Calu3 (cell line): ENCODE data around the gene FBN3. TPM values are rescaled to one million over a fixed set of nuclear protein-coding genes. Genes with fewer than 3 reads are reported as not detected.

ENCODE experiments used
- BruUV-seq: library from RNA; stranded (reverse); fragments of 400-500 nt; replicated peaks from 2 replicates; lab custom pipeline; 2021; lab: Mats Ljungman, UMichigan
- CTCF ChIA-PET: fragments of 300-600 bp; sonication (Branson Sonifier 250); formaldehyde crosslinking; loops from one replicate; lab custom pipeline; 2022; ENCODE audit warnings: antibody characterized with exemption; lab: Charles Lee
- DNase-seq: peaks from one replicate; pipeline ENCODE4 v3.0.0; 2022
- H3K27ac Mint-ChIP-seq: one replicate; pipeline ENCODE4 v1.8.0; 2022; ENCODE audit warnings: mixed read lengths; ENCODE audit not compliant: unreplicated experiment
- H3K27me3 Mint-ChIP-seq: one replicate; pipeline ENCODE4 v1.8.0; 2022; ENCODE audit warnings: mixed read lengths; ENCODE audit not compliant: unreplicated experiment
- H3K36me3 Mint-ChIP-seq: one replicate; pipeline ENCODE4 v1.8.0; 2022; ENCODE audit warnings: mild to moderate bottlenecking, moderate library complexity, mixed read lengths; ENCODE audit not compliant: insufficient read depth, unreplicated experiment
- H3K4me1 Mint-ChIP-seq: one replicate; pipeline ENCODE4 v1.8.0; 2022; ENCODE audit warnings: mild to moderate bottlenecking, low read depth, mixed read lengths; ENCODE audit not compliant: unreplicated experiment
- H3K4me3 Mint-ChIP-seq: one replicate; pipeline ENCODE4 v1.8.0; 2022; ENCODE audit warnings: mild to moderate bottlenecking, low read depth, moderate library complexity, mixed read lengths; ENCODE audit not compliant: unreplicated experiment
- H3K9me3 Mint-ChIP-seq: one replicate; pipeline ENCODE4 v1.8.0; 2022; ENCODE audit warnings: low read depth, mixed read lengths; ENCODE audit not compliant: unreplicated experiment
- intact Hi-C: fragments of 100-400 bp; cut with micrococcal nuclease; formaldehyde crosslinking; loops from one replicate; pipeline ENCODE4 v1.10.0; 2022; ENCODE audit not compliant: unreplicated experiment
- total RNA-seq: library from RNA; stranded (reverse); gene quantifications from 2 replicates; pipeline ENCODE4 v1.2.3, GENCODE V29; 2022
- TF ChIP-seq, protein P1 (sequence below): fragments of 200-600 bp; IDR thresholded peaks from one replicate; pipeline ENCODE4 v1.8.0; 2022; ENCODE audit warnings: antibody characterized with exemption; ENCODE audit not compliant: unreplicated experiment

Gene FBN3
- total RNA-seq, 1 experiment from 2014 or later, result not detected

DNA sequence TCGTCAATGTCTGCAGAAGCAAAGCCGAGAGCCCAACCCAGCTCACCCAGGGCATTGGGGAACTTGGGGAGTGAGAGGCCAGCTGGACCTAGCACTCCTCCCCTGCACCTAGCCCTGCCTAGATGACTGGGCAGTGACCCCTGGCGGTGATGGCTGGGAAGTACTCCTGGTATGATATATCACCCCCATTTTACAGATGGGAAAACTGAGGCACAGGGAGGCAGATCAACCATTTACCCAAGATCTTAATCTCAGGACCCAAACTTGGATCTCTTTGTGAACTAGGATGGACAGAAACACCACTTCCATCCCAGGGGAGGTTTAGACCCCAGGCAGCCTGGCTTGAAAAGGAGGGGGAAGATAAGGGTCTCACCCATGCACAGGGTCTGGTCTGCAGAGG, 53.3 kb downstream of the FBN3 start:
- Mint-ChIP-seq H3K9me3 (no peaks in the 10 kb centered on the region), H3K27ac (no peak overlapping the region), H3K36me3 (no peaks in the 10 kb centered on the region), H3K4me1 (no peaks in the 10 kb centered on the region), H3K27me3 (peaks cover 14% of the 10 kb centered on the region), H3K4me3 (no peak overlapping the region)
- intact Hi-C loops, result no loop called here
- TF ChIP-seq, protein P1, sequence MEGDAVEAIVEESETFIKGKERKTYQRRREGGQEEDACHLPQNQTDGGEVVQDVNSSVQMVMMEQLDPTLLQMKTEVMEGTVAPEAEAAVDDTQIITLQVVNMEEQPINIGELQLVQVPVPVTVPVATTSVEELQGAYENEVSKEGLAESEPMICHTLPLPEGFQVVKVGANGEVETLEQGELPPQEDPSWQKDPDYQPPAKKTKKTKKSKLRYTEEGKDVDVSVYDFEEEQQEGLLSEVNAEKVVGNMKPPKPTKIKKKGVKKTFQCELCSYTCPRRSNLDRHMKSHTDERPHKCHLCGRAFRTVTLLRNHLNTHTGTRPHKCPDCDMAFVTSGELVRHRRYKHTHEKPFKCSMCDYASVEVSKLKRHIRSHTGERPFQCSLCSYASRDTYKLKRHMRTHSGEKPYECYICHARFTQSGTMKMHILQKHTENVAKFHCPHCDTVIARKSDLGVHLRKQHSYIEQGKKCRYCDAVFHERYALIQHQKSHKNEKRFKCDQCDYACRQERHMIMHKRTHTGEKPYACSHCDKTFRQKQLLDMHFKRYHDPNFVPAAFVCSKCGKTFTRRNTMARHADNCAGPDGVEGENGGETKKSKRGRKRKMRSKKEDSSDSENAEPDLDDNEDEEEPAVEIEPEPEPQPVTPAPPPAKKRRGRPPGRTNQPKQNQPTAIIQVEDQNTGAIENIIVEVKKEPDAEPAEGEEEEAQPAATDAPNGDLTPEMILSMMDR, result no peak
- BruUV-seq, result no TSS peak
- CTCF ChIA-PET, result no interaction called here
- DNase-seq, result no peak

DNA sequence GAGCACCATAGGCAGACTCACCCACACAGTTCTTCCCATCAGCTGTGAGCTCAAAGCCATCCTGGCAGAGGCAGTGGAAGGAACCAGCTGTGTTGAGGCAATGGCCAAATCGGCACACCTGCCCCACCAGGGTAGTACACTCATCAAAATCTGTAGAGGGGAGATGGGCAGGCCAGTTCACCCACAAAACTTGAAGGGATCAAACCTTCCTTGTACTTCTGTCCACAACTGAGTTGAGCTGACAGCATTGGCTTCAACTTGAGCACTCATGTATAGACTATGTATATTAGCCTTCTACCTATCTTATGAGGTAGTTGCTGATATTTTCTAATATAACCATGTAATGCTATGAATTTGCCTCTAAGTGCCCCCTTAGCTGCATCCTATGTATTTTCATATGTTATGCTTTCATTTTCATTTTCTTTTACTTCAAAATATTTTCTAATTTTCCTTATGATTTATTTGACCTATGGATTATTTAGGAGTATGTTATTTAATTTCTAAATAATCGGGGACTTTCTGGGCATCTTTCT, 54.0 kb downstream of the FBN3 start:
- peaks cover 14% of the 10 kb centered on the region for H3K27me3 Mint-ChIP-seq
- no peak overlapping the region for H3K4me3 Mint-ChIP-seq
- no peaks in the 10 kb centered on the region for H3K9me3 Mint-ChIP-seq
- TF ChIP-seq, protein P1, result no peak
- no TSS peak for BruUV-seq
- H3K36me3 Mint-ChIP-seq, result no peaks in the 10 kb centered on the region
- CTCF ChIA-PET, result no interaction called here
- H3K4me1 Mint-ChIP-seq, result no peaks in the 10 kb centered on the region
- no peak overlapping the region for H3K27ac Mint-ChIP-seq
- intact Hi-C loops, result no loop called here
- no peak for DNase-seq

DNA sequence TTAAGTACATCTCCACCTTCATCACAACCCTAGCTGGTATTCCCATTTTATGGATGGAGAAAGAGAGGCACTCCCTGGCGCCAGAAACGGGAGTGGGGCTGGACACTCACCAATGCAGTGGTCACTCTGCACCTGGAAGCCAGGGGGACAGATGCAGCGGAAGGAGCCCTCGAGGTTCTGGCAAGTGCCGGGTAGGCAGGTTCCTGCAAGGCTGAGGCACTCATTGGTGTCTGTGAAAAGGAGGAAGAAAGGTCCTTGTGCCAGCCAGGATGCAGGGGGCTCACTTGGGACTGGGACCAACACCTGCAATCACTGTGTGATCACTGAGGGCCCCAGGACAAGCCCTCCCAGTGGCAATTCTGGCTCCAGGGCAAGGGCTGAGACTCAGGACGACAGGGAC, 55.1 kb downstream of the FBN3 start:
- Mint-ChIP-seq H3K36me3 (no peaks in the 10 kb centered on the region), H3K27ac (no peak overlapping the region), H3K4me3 (no peak overlapping the region), H3K27me3 (peaks cover 14% of the 10 kb centered on the region), H3K4me1 (no peaks in the 10 kb centered on the region), H3K9me3 (no peaks in the 10 kb centered on the region)
- intact Hi-C loops, result no loop called here
- TF ChIP-seq, protein P1, result no peak
- no peak for DNase-seq
- CTCF ChIA-PET, result no interaction called here
- BruUV-seq, result no TSS peak

DNA sequence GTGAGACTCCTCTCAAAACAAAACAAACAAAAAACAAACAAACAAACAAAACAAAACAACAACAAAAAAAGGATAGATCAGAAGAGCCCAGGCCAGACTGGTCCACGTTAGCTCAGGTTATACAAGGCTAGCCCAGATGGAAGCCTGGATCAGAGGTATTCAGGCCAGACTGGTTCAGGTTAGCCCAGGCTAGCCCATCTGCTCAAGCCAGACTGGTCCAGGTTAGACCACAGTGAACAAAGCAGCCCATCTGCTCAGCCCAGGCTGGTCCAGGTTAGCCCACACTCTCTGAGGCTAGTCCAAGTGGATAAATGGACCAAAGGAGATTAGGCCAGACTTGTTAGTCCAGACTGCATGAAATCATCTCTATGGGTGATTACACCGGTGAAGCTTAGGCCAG, 55.7 kb downstream of the FBN3 start:
- CTCF ChIA-PET, result no interaction called here
- no peak overlapping the region for H3K4me3 Mint-ChIP-seq
- intact Hi-C loops, result no loop called here
- no peak for DNase-seq
- TF ChIP-seq, protein P1, result no peak
- H3K9me3 Mint-ChIP-seq, result no peaks in the 10 kb centered on the region
- no peaks in the 10 kb centered on the region for H3K36me3 Mint-ChIP-seq
- no peak overlapping the region for H3K27ac Mint-ChIP-seq
- H3K27me3 Mint-ChIP-seq, result peaks cover 14% of the 10 kb centered on the region
- no TSS peak for BruUV-seq
- no peaks in the 10 kb centered on the region for H3K4me1 Mint-ChIP-seq
